ENCODE measurements around the gene COL9A1.
"Not testable (repeated sequence)": the region's sequence is repeated elsewhere in the genome, so short reads cannot be mapped to it uniquely, and the experiment has no call there.

DNA sequence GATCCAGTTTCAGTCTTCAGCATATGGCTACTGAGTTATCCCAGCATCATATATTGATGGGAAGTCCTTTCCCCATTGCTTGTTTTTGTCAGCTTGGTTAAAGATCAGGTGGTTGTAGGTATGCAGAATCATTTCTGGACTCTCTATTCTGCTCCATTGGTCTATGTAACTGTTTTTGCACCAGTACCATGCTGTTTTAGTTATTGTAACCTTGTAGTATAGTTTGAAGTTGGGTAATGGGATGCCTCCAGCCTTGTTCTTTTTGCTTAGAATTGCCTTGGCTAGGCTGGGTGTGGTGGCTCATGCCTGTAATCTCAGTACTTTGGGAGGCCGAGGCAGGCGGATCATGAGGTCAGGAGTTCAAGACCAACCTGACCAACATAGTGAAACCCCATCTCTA lies 36.9 kb upstream of the COL9A1 start:
- not testable (repeated sequence) for TF ChIP-seq RAD21 (IDR thresholded peaks at IDR 0.05; ENCODE audit: low read length); JUND (IDR thresholded peaks at IDR 0.05); CHD2 (IDR thresholded peaks at IDR 0.05; ENCODE audit: low read length, partially characterized antibody); RFX5 (IDR thresholded peaks at IDR 0.05; ENCODE audit: low read length); EP300 (IDR thresholded peaks at IDR 0.05; ENCODE audit: borderline replicate concordance in 1 of 2, low read depth in 1 of 2, low read length in 1 of 2)
- TF ChIP-seq, protein P1, sequence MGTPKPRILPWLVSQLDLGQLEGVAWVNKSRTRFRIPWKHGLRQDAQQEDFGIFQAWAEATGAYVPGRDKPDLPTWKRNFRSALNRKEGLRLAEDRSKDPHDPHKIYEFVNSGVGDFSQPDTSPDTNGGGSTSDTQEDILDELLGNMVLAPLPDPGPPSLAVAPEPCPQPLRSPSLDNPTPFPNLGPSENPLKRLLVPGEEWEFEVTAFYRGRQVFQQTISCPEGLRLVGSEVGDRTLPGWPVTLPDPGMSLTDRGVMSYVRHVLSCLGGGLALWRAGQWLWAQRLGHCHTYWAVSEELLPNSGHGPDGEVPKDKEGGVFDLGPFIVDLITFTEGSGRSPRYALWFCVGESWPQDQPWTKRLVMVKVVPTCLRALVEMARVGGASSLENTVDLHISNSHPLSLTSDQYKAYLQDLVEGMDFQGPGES (IDR thresholded peaks at IDR 0.05; ENCODE audit: low read depth, low read length): not testable (repeated sequence)
- TF ChIP-seq, protein P2, sequence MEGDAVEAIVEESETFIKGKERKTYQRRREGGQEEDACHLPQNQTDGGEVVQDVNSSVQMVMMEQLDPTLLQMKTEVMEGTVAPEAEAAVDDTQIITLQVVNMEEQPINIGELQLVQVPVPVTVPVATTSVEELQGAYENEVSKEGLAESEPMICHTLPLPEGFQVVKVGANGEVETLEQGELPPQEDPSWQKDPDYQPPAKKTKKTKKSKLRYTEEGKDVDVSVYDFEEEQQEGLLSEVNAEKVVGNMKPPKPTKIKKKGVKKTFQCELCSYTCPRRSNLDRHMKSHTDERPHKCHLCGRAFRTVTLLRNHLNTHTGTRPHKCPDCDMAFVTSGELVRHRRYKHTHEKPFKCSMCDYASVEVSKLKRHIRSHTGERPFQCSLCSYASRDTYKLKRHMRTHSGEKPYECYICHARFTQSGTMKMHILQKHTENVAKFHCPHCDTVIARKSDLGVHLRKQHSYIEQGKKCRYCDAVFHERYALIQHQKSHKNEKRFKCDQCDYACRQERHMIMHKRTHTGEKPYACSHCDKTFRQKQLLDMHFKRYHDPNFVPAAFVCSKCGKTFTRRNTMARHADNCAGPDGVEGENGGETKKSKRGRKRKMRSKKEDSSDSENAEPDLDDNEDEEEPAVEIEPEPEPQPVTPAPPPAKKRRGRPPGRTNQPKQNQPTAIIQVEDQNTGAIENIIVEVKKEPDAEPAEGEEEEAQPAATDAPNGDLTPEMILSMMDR (IDR thresholded peaks at IDR 0.05): not testable (repeated sequence)
